ENCODE results near the gene SETBP1.

DNA sequence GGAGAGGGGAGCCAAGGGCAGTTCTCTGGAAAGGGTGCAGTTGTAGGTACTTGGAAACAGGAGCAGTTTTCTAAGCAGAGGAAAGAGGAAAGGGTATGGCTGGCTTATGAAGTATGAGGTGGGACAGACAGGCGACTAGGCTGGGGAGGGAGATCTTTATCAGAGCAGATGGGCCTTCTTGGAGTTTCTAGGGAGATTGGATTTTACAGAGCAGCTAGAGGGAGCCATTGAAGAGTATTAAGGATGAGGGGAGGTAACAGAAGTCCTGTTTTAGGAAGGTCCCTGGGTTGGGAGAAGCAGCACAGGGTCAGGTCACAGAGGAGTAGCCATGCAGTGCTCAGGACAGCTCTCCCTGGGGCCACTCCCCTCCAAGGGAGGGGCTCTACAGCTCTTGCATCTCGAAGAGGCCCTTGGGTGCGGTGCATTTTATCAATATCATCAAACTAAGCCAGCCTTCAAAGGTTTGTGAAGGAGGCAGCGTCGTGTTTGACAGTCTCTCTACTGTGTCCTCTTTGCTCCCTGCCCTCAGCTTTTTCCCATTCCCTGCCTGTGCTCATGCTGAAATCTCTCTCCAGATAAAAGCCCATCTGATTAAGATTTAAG is 154.3 kb downstream of the SETBP1 start:
- no peak for TF ChIP-seq EZH2 (IDR thresholded peaks at IDR 0.05)
- TF ChIP-seq, protein P1, sequence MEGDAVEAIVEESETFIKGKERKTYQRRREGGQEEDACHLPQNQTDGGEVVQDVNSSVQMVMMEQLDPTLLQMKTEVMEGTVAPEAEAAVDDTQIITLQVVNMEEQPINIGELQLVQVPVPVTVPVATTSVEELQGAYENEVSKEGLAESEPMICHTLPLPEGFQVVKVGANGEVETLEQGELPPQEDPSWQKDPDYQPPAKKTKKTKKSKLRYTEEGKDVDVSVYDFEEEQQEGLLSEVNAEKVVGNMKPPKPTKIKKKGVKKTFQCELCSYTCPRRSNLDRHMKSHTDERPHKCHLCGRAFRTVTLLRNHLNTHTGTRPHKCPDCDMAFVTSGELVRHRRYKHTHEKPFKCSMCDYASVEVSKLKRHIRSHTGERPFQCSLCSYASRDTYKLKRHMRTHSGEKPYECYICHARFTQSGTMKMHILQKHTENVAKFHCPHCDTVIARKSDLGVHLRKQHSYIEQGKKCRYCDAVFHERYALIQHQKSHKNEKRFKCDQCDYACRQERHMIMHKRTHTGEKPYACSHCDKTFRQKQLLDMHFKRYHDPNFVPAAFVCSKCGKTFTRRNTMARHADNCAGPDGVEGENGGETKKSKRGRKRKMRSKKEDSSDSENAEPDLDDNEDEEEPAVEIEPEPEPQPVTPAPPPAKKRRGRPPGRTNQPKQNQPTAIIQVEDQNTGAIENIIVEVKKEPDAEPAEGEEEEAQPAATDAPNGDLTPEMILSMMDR (IDR thresholded peaks at IDR 0.05 in 2 of 3, conservative IDR thresholded peaks at IDR 0.05 in 1 of 3; ENCODE audit: borderline replicate concordance in 1 of 3, insufficient read depth in 1 of 3, low read depth in 2 of 3, low read length in 2 of 3), result no peak
- no peak for TF ChIP-seq POLR2A (IDR thresholded peaks at IDR 0.05; ENCODE audit: borderline replicate concordance, extremely low read depth, insufficient read depth, insufficient read length)
- TF ChIP-seq, protein P2, sequence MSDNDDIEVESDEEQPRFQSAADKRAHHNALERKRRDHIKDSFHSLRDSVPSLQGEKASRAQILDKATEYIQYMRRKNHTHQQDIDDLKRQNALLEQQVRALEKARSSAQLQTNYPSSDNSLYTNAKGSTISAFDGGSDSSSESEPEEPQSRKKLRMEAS (IDR thresholded peaks at IDR 0.05), result no peak
- TF ChIP-seq EZH2phosphoT487 (IDR thresholded peaks at IDR 0.05; ENCODE audit: borderline replicate concordance), result no peak
- no peak for TF ChIP-seq SRF (IDR thresholded peaks at IDR 0.05; ENCODE audit: low read depth)
- no peak for TF ChIP-seq CBX3 (IDR thresholded peaks at IDR 0.05; ENCODE audit: low read depth)
- TF ChIP-seq POLR2AphosphoS5 (IDR thresholded peaks at IDR 0.05; ENCODE audit: low read depth, low read length), result no peak
- TF ChIP-seq SP1 (IDR thresholded peaks at IDR 0.05; ENCODE audit: low read depth), result no peak
- TF ChIP-seq TCF7L2 (IDR thresholded peaks at IDR 0.05; ENCODE audit: borderline replicate concordance, extremely low read depth, insufficient read depth, insufficient read length), result no peak
- TF ChIP-seq, protein P3, sequence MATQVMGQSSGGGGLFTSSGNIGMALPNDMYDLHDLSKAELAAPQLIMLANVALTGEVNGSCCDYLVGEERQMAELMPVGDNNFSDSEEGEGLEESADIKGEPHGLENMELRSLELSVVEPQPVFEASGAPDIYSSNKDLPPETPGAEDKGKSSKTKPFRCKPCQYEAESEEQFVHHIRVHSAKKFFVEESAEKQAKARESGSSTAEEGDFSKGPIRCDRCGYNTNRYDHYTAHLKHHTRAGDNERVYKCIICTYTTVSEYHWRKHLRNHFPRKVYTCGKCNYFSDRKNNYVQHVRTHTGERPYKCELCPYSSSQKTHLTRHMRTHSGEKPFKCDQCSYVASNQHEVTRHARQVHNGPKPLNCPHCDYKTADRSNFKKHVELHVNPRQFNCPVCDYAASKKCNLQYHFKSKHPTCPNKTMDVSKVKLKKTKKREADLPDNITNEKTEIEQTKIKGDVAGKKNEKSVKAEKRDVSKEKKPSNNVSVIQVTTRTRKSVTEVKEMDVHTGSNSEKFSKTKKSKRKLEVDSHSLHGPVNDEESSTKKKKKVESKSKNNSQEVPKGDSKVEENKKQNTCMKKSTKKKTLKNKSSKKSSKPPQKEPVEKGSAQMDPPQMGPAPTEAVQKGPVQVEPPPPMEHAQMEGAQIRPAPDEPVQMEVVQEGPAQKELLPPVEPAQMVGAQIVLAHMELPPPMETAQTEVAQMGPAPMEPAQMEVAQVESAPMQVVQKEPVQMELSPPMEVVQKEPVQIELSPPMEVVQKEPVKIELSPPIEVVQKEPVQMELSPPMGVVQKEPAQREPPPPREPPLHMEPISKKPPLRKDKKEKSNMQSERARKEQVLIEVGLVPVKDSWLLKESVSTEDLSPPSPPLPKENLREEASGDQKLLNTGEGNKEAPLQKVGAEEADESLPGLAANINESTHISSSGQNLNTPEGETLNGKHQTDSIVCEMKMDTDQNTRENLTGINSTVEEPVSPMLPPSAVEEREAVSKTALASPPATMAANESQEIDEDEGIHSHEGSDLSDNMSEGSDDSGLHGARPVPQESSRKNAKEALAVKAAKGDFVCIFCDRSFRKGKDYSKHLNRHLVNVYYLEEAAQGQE (IDR thresholded peaks at IDR 0.05; ENCODE audit: low read depth), result no peak
- TF ChIP-seq SIN3A (IDR thresholded peaks at IDR 0.05; ENCODE audit: low read depth), result no peak
